B cell (primary cell): ENCODE data around the gene BABAM2. TPM values are rescaled to one million over a fixed set of nuclear protein-coding genes. Genes with fewer than 3 reads are reported as not detected.

Source experiments
- ATAC-seq: fragments of 200-7000 bp; cut with Tn5 transposase; one replicate; pipeline ENCODE4 v1.10.0; 2021; ENCODE audit warnings: low read depth, mild to moderate bottlenecking, moderate number of reproducible peaks, moderate library complexity
- CTCF ChIA-PET: fragments of 350-600 bp; sonication (Branson Sonifier 250); formaldehyde crosslinking; loops from one replicate; lab custom pipeline; 2021; ENCODE audit warnings: antibody characterized with exemption, inconsistent platforms; lab: Charles Lee
- POLR2A ChIA-PET: fragments of 350-600 bp; sonication (Branson Sonifier 250); formaldehyde crosslinking; loops from one replicate; lab custom pipeline; 2021; ENCODE audit warnings: antibody characterized with exemption; lab: Charles Lee
- DNase-seq: peaks from one replicate; pipeline ENCODE4 v3.0.0; 2013
- H2AFZ ChIP-seq: 2 replicates; pipeline ENCODE4 v1.6.1; 2012; ENCODE audit warnings: mild to moderate bottlenecking, low read depth, low read length; ENCODE audit not compliant: insufficient read depth, poor library complexity, severe bottlenecking
- H3K27ac ChIP-seq, 2 donors: 1 replicate in 1 of 2; 2 replicates in 1 of 2; pipeline ENCODE4 v1.5.1; 2012 to 2013; ENCODE audit warnings: low read length in 2 of 2, mild to moderate bottlenecking in 2 of 2, moderate library complexity in 1 of 2
- H3K27me3 ChIP-seq, 4 experiments: fragments of 200-600 bp in 1 of 4; sonication (generic) in 1 of 4; replicated peaks in 1 of 4; 1 replicate in 2 of 4; 2 replicates in 2 of 4; pipeline versions ENCODE4 v1.6.1 to v1.7.0; 2013 to 2016; ENCODE audit warnings: low read length in 3 of 4, mild to moderate bottlenecking in 2 of 4, mixed read lengths in 1 of 4, moderate library complexity in 1 of 4; ENCODE audit not compliant: insufficient read depth in 4 of 4, control insufficient read depth in 3 of 4; ENCODE audit errors: control extremely low read depth in 1 of 4
- H3K36me3 ChIP-seq, 2 experiments: replicated peaks in 1 of 2; 1 replicate in 1 of 2; 2 replicates in 1 of 2; pipeline versions ENCODE4 v1.6.1 to v1.7.1; 2013; ENCODE audit warnings: low read length in 1 of 2; ENCODE audit not compliant: insufficient read depth in 2 of 2, control insufficient read depth in 1 of 2; ENCODE audit errors: control extremely low read depth in 1 of 2, extremely low read depth in 1 of 2
- H3K4me1 ChIP-seq, 2 donors: fragments of 200-600 bp in 1 of 2; sonication (generic) in 1 of 2; 1 replicate in 1 of 2; 2 replicates in 1 of 2; pipeline versions ENCODE4 v1.5.1 to v1.6.1; 2013 to 2017; ENCODE audit warnings: low read length in 2 of 2; ENCODE audit not compliant: control insufficient read depth in 2 of 2, insufficient read depth in 2 of 2
- H3K4me2 ChIP-seq: replicated peaks from 2 replicates; pipeline ENCODE3; 2012; ENCODE audit warnings: mild to moderate bottlenecking, low read depth, low read length; ENCODE audit not compliant: poor library complexity, severe bottlenecking
- H3K4me3 ChIP-seq, 5 experiments: fragments of 200-600 bp in 1 of 5; sonication (generic) in 1 of 5; 1 replicate in 3 of 5; 2 replicates in 2 of 5; pipeline versions ENCODE4 v1.5.1 to v1.7.0; 2011 to 2016; ENCODE audit warnings: low read length in 4 of 5, mild to moderate bottlenecking in 4 of 5, low read depth in 2 of 5, control low read depth in 1 of 5, moderate library complexity in 1 of 5; ENCODE audit not compliant: insufficient read depth in 1 of 5; ENCODE audit errors: control extremely low read depth in 1 of 5, extremely low read depth in 1 of 5
- H3K79me2 ChIP-seq: fragments of 200-600 bp; sonication (generic); one replicate; pipeline ENCODE4 v1.6.0; 2016; ENCODE audit warnings: low read length; ENCODE audit not compliant: control insufficient read depth, insufficient read depth
- H3K9ac ChIP-seq: fragments of 200-600 bp; sonication (generic); 2 replicates; pipeline ENCODE4 v1.6.1; 2017; ENCODE audit warnings: mild to moderate bottlenecking, low read length, moderate library complexity
- H3K9me3 ChIP-seq, 3 donors: one replicate each; pipeline versions ENCODE4 v1.6.1 to v1.7.1; 2013; ENCODE audit warnings: low read length in 2 of 3; ENCODE audit not compliant: control insufficient read depth in 2 of 3, insufficient read depth in 1 of 3; ENCODE audit errors: control extremely low read depth in 1 of 3
- H4K20me1 ChIP-seq: 2 replicates; pipeline ENCODE4 v1.6.0; 2012; ENCODE audit warnings: mild to moderate bottlenecking, low read length; ENCODE audit not compliant: insufficient read depth, control insufficient read depth, poor library complexity, severe bottlenecking
- H3K27ac Mint-ChIP-seq: one replicate; pipeline ENCODE4 v1.8.0; 2021; ENCODE audit warnings: mixed read lengths
- H3K27me3 Mint-ChIP-seq: one replicate; pipeline ENCODE4 v1.8.0; 2021; ENCODE audit warnings: mixed read lengths
- H3K4me1 Mint-ChIP-seq: one replicate; pipeline ENCODE4 v1.8.0; 2021; ENCODE audit warnings: mixed read lengths
- H3K4me3 Mint-ChIP-seq: one replicate; pipeline ENCODE4 v1.8.0; 2021; ENCODE audit warnings: mixed read lengths
- H3K9me3 Mint-ChIP-seq: one replicate; pipeline ENCODE4 v1.8.0; 2022; ENCODE audit warnings: mixed read lengths; ENCODE audit not compliant: insufficient read depth
- EZH2 ChIP-seq: IDR thresholded peaks from 2 replicates; pipeline ENCODE4 v1.6.1; 2012; ENCODE audit warnings: borderline replicate concordance, low read depth, mild to moderate bottlenecking, moderate library complexity, low read length; ENCODE audit not compliant: insufficient read depth, poor library complexity, severe bottlenecking
- WGBS: methylation state at CpG from one replicate; pipeline ENCODE4 v1.1.5; 2013; ENCODE audit warnings: missing lambda C conversion rate; ENCODE audit not compliant: insufficient coverage; 5-methylcytosine and 5-hydroxymethylcytosine counted together
- intact Hi-C: fragments of 100-400 bp; cut with micrococcal nuclease; formaldehyde crosslinking; loops from one replicate; pipeline ENCODE4 v1.10.0; 2022
- polyA plus RNA-seq: library from polyadenylated mRNA; depleted of rRNA; stranded (reverse); fragments of >200 nt; gene quantifications from 2 replicates; pipeline ENCODE4 v1.2.3, GENCODE V29; 2012
- total RNA-seq, 2 donors: library from RNA; stranded (reverse); fragments of 120-200 nt in 1 of 2; gene quantifications; 1 replicate in 1 of 2; 2 replicates in 1 of 2; pipeline versions ENCODE4 v1.2.3 to v1.2.4, GENCODE V29; 2013 to 2022
- TF ChIP-seq, protein P1 (sequence below): fragments of 200-600 bp; IDR thresholded peaks from one replicate; pipeline ENCODE4 v1.8.0; 2022; ENCODE audit warnings: antibody characterized with exemption, mild to moderate bottlenecking

The BABAM2 gene
- total and polyA plus RNA-seq, 2 donors (not counting 1 experiment from before 2014, with no cell fraction given): 22.3 to 69.6 TPM

GRCh38 chr2:28250006-28250405 is 359.5 kb downstream of the BABAM2 start:
- no peak overlapping the region for H3K4me2 ChIP-seq
- no peak for TF ChIP-seq EZH2
- TF ChIP-seq, protein P1, sequence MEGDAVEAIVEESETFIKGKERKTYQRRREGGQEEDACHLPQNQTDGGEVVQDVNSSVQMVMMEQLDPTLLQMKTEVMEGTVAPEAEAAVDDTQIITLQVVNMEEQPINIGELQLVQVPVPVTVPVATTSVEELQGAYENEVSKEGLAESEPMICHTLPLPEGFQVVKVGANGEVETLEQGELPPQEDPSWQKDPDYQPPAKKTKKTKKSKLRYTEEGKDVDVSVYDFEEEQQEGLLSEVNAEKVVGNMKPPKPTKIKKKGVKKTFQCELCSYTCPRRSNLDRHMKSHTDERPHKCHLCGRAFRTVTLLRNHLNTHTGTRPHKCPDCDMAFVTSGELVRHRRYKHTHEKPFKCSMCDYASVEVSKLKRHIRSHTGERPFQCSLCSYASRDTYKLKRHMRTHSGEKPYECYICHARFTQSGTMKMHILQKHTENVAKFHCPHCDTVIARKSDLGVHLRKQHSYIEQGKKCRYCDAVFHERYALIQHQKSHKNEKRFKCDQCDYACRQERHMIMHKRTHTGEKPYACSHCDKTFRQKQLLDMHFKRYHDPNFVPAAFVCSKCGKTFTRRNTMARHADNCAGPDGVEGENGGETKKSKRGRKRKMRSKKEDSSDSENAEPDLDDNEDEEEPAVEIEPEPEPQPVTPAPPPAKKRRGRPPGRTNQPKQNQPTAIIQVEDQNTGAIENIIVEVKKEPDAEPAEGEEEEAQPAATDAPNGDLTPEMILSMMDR: no peak
- no peak overlapping the region for H3K27ac ChIP-seq
- no peak overlapping the region for H3K4me3 ChIP-seq
- peaks cover 0 to 5% of the 10 kb centered on the region in 2 experiments for H3K36me3 ChIP-seq
- no peak overlapping the region for H3K9ac ChIP-seq
- Mint-ChIP-seq H3K9me3 (no peaks in the 10 kb centered on the region), H3K4me3 (no peak overlapping the region), H3K27ac (no peak overlapping the region), H3K27me3 (no peaks in the 10 kb centered on the region), H3K4me1 (peaks cover 14% of the 10 kb centered on the region)
- intact Hi-C loops: no loop called here
- POLR2A ChIA-PET: no interaction called here
- H3K4me1 ChIP-seq: peaks cover 0 to 6% of the 10 kb centered on the region in 2 donors
- H3K79me2 ChIP-seq: no peaks in the 10 kb centered on the region
- DNase-seq (no peak), ATAC-seq (no peak)
- 100% methylated on average over 1 of the region's 4 CpGs for WGBS
- H4K20me1 ChIP-seq: no peaks in the 10 kb centered on the region
- H3K9me3 ChIP-seq: no peaks in the 10 kb centered on the region
- CTCF ChIA-PET: no interaction called here
- H3K27me3 ChIP-seq: no peaks in the 10 kb centered on the region
- no peak overlapping the region for H2AFZ ChIP-seq

GRCh38 chr2:28251337-28251736 is 360.8 kb downstream of the BABAM2 start:
- H3K27me3 Mint-ChIP-seq: no peaks in the 10 kb centered on the region
- Histone ChIP-seq H3K27me3 (no peaks in the 10 kb centered on the region), H3K4me3 (no peak overlapping the region), H3K79me2 (no peaks in the 10 kb centered on the region), H3K36me3 (no peaks in the 10 kb centered on the region), H3K9me3 (no peaks in the 10 kb centered on the region), H3K4me1 (peaks cover 0 to 6% of the 10 kb centered on the region in 2 donors), H3K27ac (no peak overlapping the region), H4K20me1 (no peaks in the 10 kb centered on the region), H3K9ac (no peak overlapping the region), H3K4me2 (no peak overlapping the region), H2AFZ (no peak overlapping the region)
- H3K27ac Mint-ChIP-seq: no peak overlapping the region
- TF ChIP-seq, protein P1: no peak
- no peak for TF ChIP-seq EZH2
- H3K9me3 Mint-ChIP-seq: no peaks in the 10 kb centered on the region
- intact Hi-C loops: no loop called here
- ATAC-seq (no peak), DNase-seq (no peak)
- peaks cover 14% of the 10 kb centered on the region for H3K4me1 Mint-ChIP-seq
- POLR2A ChIA-PET: no interaction called here
- 67% methylated on average over 1 of the region's 8 CpGs for WGBS
- H3K4me3 Mint-ChIP-seq: no peak overlapping the region
- CTCF ChIA-PET: no interaction called here
